Kidney capillary endothelial cell (primary cell): Measurements from ENCODE around the gene EVC2.

Experiments
- DNase-seq: peaks from one replicate; pipeline ENCODE4 v3.0.0-alpha.2; 2018; ENCODE audit warnings: low spot score

EVC2 gene

DNA sequence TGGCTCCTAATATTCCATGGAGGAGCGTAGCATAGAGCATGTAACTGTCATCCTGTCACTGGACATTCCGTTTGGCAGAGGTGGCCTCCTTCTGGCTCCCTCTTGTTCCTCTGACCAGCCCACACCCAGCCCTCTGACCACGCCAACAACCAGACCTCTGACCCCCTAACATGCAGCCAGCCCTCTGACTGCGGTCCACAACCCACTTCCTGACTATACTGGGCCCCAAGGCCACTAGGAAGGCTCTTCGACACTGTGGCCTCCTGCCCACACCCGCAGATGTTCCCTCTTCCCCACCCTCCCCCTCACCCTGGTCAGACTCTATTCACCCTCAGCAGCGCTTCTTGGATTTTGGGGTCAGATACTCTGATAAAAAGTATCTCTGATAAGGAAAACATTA lies 141.4 kb downstream of the EVC2 start:
- no peak for DNase-seq

DNA sequence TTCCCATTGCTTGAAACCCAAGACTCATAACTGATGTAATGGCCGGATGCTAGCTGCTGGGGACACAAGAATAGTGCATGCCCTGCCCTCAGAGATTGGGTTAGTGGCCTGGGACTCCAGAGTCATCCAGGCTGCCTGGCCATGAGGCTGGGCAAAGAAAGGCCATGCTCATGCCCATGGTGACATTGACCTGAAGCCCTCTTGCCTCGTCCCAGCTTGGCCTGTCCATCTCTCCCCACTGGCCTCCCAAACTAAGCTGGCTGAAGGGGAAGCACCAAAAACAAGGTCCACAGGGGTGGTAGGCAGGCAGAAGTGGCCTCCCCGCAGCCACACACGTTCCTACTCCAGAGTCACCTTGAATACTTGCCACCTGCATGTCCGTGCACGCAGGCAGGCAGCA lies 141.8 kb downstream of the EVC2 start:
- DNase-seq, result no peak

DNA sequence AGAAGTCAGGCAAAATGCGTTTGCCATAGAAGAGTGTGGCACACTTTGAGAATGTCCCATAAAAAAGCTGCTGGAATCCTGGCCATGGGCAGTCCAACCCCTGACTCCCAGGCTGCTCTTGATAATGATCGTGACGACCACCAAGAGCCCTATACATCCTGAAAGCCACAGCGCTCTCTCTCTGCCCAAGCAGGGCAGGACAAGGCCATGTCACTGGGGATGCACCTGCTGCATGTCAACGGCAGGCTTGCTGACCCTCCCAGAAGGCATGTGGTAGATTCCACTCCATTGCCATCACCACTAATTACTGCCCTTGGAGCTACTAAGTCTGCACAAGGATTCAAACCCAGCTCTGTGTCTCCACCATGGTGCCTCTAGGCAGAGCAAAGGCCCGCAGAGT lies 144.5 kb downstream of the EVC2 start:
- no peak for DNase-seq

DNA sequence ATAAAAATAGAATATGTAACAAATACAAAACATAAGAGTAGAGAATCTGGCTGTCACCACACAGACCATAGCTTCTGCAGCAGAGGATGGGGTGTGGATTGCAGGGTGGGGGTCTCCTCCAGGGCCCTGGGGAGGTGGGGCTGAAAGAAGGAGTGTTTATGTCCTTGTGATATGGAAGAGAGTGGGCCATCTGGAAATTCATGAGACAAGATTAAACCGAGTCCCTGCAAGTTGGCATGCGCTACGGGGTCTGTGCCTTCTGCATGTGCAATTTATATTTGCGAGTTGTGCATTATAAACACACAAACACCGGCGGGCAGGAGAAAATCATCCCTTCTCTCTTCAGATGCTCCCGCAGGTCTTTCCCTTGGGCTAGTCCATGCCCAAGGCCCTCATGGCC lies 145.9 kb downstream of the EVC2 start:
- DNase-seq, result no peak

DNA sequence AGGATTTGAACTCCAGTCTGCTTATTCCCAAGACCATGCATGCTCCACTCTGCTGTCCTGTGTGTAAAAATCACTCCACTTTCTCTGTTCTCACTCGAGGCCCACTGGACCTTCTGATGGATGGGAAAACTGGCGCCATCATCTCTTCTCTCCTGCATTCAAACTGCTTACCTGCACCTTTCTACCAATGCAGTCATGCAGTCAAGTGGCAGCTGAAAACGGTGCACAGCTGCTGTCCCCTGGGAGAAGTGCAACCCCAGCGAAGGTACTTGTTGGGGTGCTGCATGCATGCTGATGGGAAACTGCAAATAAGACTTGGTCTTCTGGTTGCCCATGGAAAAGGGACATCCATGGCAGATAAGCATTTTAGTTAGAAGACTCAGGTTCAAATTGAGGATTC lies 147.1 kb downstream of the EVC2 start:
- DNase-seq, result no peak

DNA sequence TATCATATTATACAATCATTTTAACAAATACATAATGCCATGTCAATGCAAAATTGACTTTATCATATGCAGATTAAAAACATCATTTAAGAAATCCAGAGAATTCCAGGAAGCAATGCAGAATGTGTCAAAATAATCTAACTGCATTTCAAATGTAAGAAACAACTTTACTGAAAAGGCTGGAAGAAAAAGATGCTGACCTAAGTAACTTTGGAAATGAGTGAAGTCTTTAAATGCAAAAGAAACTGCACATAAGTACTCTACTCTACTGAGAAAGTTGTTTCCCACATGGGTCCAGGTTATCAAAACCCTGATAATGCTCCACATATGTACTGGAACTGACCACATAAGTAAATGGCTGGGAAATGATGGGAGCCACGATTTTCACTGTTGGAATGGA lies 149.9 kb downstream of the EVC2 start:
- DNase-seq, result no peak

DNA sequence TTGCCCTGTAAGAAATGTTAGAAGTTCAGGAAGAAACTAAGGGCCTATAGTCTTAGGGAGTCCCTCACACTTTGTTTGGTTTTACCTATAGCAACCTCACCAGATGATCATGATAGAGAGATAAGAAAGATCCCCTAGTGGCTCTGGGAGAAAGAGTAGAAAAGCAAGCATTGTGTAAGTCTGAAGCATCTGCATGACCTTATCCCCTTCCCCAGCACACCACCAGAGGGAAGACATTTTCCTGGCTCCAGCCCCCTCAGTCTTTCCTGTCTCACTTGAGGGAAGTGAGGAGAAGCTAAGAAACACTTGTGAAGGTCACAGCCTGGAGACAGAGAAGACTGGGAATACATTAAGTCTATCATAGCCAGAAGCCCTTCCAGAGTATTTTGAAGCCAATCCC lies 154.0 kb downstream of the EVC2 start:
- no peak for DNase-seq

DNA sequence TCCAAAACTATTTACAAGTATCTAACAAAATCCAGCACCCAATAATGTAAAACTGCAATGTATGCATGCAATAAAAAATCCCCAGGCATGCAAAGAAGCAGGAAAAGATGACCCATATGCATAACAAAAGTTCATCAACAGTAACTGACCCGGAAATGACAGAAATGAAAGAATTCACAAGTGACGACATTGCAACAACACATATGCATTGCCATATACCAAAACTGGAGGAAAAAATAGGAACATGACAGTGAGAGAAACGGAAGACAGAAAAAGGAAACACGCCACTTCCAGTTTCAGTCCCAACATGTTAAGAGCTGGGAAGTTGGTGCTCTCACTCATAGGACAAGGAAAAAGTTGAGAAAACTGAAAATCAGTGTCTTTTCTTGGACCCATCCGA lies 154.6 kb downstream of the EVC2 start:
- no peak for DNase-seq

DNA sequence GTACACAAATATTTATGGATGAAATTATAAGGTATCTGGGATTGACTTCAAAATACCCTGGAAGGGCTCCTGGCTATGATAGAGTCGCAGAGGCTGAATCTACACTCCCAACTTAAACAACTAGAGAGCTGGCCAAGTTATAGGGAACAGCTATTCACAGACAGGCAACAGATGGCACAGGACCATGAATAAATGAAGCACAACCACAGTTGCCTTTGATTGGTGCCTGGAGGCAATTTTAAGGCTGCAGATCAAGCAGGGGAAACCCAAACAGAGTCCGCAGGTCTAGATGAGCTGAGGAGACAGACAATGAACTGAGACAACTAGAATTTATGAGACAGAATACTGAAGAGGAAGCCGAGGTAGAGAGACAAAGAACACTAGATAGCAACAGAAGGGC lies 155.9 kb downstream of the EVC2 start:
- DNase-seq, result no peak

DNA sequence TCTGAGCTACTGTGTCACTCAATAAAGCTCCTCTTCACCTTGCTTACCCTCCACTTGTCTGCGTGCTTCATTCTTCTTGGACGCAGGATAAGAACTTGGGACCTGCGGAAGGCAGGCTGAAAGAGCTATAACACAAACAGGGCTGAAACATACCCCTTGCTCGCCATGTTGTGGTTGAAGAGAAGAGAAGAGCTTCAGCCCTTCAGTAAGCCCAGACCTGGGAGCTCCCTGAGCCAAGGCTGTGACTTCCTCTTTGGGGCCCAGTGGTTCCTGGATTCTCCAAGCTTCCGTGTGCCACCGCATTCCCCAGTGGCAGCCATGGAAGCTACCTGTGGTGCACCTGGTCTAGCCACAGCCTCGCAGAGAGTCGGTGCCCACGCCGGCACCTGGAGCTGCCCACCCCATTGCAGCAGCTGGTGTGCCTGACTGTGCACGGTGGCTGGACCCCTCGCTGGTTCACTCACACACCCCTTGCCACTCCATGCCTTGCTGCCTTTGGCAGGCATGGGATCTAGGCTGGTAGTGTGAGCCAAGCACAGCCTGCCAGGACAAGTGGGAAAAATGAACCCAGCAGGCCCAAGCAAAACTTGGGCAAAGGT lies 160.6 kb downstream of the EVC2 start:
- no peak for DNase-seq

DNA sequence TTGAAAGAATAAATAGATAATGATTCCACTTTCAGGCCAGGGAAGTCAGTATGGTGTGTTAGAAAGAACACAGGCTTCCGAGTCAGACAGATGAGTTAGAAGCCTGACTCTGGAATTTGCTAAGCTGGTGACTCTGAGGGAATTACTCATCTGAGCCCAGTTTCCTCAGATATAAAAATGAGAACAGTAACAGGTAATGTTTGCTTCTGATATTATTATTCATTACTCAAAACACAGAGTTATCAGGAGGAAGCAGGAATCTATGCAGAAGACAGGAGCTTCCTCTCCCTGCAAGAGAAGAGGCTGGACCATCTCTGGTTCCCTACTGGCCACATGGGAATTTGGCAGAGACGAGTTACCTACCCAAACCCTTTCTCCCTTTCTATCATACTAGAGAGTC lies 163.1 kb downstream of the EVC2 start:
- no peak for DNase-seq

DNA sequence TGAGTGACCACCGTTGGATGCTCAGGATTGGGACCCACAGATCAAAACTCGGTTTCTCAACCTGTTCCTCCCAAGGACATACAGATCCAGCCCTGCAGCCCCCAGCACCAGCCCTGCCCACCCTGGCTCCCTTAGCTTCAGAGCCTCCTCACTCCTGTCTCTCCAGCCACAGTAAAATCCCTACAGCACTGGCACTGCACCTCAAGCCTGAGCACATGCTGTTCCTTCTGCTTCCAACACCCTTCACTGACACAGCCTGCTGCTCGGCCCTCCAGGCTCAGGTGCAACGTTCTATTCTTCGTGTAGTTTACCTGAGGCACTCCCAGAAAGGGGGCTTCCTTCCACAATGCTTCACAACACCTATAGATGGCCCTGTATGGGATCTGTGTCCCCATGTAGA lies 163.6 kb downstream of the EVC2 start:
- DNase-seq, result no peak

DNA sequence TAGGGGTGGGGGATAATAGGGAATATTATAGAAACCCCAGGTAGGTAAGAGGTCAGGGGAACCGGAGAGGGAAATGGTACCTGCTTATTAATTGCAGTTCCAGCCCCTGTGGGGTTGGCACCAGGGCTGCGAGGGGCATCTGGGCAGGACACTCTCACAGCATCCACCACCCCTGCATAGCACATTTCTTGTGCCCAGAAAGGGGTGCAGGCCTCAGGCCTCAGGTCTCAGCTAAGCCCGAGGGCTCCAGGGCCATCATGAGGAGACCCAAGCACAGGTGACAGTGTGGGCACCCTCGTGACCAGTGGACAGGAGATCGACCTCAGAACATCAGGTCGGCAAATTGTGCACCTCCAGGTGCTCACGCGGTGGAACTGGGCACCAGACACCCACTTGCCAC lies 164.7 kb downstream of the EVC2 start:
- DNase-seq, result no peak

DNA sequence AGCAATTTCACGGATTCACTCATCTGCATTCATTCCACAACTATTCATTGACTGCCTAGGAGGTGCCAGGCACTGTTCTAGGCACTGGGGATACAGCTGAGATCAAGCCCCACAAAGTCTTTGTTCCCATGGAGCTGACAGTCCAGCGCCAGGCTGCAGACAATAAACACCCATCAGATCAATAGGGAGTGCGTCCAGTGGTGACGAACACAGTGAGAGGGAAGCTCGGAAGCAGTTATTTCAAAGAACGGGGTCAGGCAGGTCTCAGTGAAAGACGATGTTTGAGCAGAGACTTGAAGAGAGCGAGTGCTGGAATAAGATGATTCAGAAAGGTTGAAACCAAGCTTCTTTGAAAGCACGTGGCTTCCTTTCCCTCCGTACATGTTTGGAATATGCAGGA lies 167.2 kb downstream of the EVC2 start:
- DNase-seq, result no peak

DNA sequence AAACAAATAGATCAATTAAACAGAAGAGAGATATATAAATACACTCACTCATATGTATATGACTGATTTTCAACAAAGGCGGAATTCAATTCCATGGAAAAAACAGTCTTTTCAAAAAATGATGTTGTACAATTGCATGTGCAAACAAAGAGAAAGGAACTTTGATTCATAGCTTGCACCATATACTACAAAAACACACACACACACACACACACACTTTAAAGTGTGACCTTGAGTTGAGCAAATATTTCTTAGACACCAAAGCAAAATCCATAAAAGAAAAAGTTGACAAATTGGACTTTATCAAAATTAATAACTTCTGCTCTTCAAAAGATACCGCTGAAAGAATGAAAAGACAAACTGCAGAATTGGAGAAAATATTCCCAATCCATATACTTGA lies 168.8 kb downstream of the EVC2 start:
- DNase-seq, result no peak

DNA sequence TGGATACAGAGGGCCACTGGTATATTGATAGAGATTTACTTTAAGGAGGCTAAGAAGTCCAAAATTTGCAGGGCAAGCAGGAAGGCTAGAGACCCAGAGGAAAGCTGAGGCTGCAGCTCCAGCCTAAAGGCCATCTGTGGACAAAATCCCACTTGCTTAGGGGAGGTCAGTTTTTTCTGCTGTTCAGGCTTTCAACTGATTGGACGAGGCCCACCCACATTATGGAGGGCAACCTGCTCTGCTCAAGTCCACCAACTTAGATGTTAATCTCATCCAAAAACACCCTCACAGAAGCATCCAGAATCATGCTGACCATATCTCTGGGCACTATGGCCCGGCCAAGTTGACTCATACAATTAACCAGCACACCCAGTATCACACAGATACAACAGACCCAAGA lies 176.3 kb downstream of the EVC2 start:
- no peak for DNase-seq

DNA sequence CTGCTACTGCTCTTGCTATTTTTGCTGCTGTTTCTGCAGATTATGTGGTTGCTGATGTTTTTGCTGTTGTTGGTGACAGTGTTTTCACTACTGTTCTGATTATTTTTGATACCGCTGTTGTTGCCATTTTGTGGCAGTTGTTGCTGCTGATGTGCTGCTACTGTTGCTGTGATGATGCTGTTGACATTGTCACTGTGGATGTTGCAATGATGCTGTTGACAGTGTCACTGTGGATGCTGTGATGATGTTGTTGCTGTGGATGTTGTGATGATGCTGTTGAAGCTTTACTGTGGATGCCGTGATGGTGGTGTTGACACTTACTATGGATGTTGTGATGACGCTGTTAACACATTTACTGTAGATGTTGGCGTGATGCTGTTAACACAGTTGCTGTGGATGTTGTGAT lies 180.3 kb downstream of the EVC2 start:
- DNase-seq, result no peak

DNA sequence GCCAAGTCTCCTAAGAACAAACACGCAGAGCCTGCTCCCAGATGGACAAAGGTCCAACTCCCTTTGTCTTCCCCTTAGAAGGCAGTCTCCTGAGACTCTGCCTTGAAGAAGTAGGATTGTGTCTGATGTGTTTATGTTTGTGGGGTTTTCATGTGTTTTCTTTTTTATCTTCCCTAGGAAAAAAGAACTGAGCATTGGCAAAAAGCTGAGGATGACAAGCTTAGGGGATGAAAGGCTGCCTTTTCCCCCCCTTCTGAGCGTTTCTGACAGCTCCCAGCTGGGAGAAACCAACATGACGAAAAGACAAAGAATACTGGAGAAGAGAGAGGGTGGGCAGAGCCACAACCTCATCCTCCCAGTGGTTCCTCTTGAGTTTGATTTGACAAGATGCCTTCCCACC lies 181.1 kb downstream of the EVC2 start:
- DNase-seq, result no peak

DNA sequence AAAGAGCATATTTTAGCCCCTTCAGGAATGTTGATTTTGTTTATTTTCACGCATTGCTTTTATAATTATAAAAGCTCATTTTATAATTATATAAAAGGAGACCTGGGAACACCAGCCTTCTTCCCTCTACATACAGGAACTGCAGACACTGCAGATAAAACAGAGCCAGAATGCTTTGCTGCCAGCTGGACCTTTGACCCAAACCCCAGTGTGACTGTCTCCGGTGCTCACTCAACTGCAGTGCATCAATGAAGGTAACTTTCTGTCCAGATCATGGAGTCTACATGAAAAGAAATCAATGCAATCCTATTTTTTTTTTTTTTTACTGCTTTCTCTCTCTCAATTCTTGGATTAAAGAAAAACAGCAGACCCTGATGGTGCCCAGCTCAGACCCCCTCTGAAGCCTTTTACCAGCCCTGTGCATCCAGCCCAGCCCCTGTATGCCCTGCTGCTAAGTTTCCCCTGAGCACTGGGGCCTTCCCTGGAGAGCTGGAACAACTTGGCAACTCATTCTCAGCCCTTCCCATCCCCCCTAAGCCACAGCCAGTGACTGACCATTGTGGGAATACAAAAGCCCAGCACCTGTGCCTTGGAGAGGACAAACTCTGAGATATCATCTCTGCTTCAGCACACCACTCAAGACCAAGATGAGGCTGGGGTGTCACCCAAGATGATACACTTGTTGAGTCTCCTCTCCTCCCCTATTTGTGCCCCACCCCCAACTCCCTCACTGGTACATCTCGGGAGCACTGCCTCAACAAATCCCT lies 182.1 kb downstream of the EVC2 start:
- DNase-seq, result no peak

DNA sequence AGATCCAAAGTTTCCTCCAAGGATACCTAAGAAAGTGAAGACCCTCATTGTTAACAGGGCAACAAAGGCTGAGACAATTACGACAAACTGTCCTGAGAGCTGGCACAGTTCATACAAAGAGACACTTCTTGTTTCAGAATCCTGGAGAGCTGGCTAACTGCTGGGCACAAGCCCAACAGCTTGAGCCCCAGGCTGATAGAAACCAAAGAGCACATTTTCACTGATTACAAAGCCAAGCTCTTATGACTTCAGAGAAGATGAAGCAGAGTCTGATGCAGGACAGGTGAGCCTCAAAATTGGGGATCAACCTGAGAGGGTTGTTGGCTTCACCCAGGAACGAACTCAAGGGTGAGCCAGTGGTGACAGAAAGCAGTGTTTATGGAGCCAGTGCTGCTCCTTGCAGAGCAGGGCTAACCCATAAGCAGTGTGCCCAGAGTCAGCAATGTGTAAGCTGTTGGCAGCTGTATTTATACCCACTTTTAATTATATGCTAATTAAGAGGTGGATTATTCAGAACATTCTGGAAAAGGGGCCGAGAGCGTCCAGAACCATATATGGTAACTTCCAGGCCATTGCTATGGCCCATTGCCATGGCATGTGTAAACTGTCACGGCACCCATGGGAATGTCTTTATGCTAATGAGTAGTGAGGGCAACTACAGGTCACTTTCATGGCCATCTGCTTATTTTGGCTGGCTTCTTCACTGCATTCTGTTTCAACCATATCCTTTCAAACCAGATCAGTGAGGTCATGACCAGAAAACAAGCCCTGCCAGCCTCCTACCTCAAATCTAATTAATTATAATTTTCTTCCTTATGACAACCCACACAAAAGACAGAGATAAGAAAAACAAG lies 183.7 kb downstream of the EVC2 start:
- no peak for DNase-seq

DNA sequence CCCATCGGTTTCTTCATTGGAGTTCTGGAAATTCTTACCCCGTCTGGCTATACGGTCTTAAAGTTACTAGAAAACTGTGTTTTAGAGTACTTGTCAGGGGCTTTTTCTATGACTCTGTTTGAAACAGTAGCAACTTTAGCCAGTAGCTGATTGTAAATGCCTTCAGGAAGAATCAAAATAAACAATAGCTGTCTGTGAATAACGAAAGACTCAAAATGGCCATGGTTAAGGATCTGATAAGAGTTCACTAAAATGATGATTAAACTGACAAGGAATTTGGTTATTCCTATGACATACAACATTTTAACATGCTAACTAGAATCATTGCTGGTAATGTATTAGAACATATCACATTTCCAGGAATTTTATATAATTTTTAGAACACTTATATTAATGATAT lies 191.0 kb downstream of the EVC2 start:
- DNase-seq, result no peak

DNA sequence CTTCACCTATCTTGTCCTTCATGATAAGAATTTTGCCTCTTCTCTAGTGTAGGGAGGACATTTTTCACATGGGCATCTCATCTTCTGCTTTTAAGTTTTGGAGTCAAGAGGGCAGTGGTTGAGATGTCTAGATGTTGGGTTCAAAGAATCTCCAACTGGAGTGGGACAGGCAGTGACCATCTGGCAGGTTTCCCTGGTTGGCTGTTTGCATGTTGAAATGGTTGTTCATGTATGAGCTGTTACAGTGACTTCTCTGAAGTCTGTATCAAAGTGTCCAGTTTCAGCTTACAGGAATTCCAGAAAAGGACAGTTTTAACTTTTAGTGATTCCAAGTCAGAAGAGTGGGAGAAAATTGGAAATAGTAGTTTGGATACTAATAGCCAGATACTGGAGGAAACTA lies 192.7 kb downstream of the EVC2 start:
- DNase-seq, result no peak
